PC-9 (cell line): ENCODE results near the gene NUDT17. TPM values are rescaled to one million over a fixed set of nuclear protein-coding genes. Genes with fewer than 3 reads are reported as not detected.

Source experiments
- BruUV-seq: library from RNA; stranded (reverse); fragments of 400-500 nt; replicated peaks from 2 replicates; lab custom pipeline; 2021; lab: Mats Ljungman, UMichigan
- CTCF ChIA-PET: fragments of 300-600 bp; sonication (Branson Sonifier 250); formaldehyde crosslinking; loops from one replicate; lab custom pipeline; 2022; ENCODE audit warnings: antibody characterized with exemption; lab: Charles Lee
- POLR2A ChIA-PET: fragments of 300-600 bp; sonication (Branson Sonifier 250); formaldehyde crosslinking; loops from one replicate; lab custom pipeline; 2022; ENCODE audit warnings: antibody characterized with exemption; ENCODE audit not compliant: unreplicated experiment; lab: Charles Lee
- DNase-seq, 2 experiments: peaks; one replicate each; pipeline versions ENCODE4 v3.0.0 to v3.0.0-alpha.2; 2015 to 2022; ENCODE audit warnings: mixed read lengths in 1 of 2
- H2AFZ ChIP-seq: fragments of 200-600 bp; sonication (generic); 2 replicates; pipeline ENCODE4 v1.8.1; 2017; ENCODE audit warnings: antibody characterized with exemption
- H3F3A ChIP-seq: fragments of 200-600 bp; sonication (generic); 2 replicates; pipeline ENCODE4 v1.8.1; 2017; ENCODE audit warnings: antibody characterized with exemption, mild to moderate bottlenecking, low read depth; ENCODE audit not compliant: insufficient read depth
- H3K27ac ChIP-seq: fragments of 200-600 bp; sonication (generic); 2 replicates; pipeline ENCODE4 v1.6.1; 2016; ENCODE audit warnings: mixed run types
- H3K27me3 ChIP-seq: fragments of 200-600 bp; sonication (generic); 2 replicates; pipeline ENCODE4 v1.6.1; 2016; ENCODE audit warnings: low read depth, mixed run types; ENCODE audit not compliant: insufficient read depth
- H3K36me3 ChIP-seq: fragments of 200-600 bp; sonication (generic); 2 replicates; pipeline ENCODE4 v1.6.1; 2016; ENCODE audit warnings: low read depth, mixed run types
- H3K4me1 ChIP-seq: fragments of 200-600 bp; sonication (generic); replicated peaks from 2 replicates; pipeline ENCODE4 v1.6.1; 2016; ENCODE audit warnings: mixed run types; ENCODE audit not compliant: insufficient read depth
- H3K4me2 ChIP-seq: fragments of 200-600 bp; sonication (generic); 2 replicates; pipeline ENCODE4 v1.6.1; 2017; ENCODE audit warnings: mixed run types
- H3K4me3 ChIP-seq: fragments of 200-600 bp; sonication (generic); 2 replicates; pipeline ENCODE4 v1.6.1; 2016; ENCODE audit warnings: mixed run types
- H3K79me2 ChIP-seq: fragments of 200-600 bp; sonication (generic); 2 replicates; pipeline ENCODE4 v1.6.1; 2017; ENCODE audit warnings: low read depth, mixed run types
- H3K9me2 ChIP-seq: fragments of 200-600 bp; sonication (generic); 2 replicates; pipeline ENCODE4 v1.8.1; 2017; ENCODE audit warnings: mild to moderate bottlenecking; ENCODE audit not compliant: insufficient read depth
- H3K9me3 ChIP-seq: fragments of 200-600 bp; sonication (generic); 2 replicates; pipeline ENCODE4 v1.8.1; 2016; ENCODE audit warnings: low read depth; ENCODE audit not compliant: insufficient read depth
- H4K20me1 ChIP-seq: fragments of 200-600 bp; sonication (generic); 2 replicates; pipeline ENCODE4 v1.8.1; 2017; ENCODE audit not compliant: insufficient read depth
- CTCF ChIP-seq: fragments of 200-600 bp; sonication (generic); conservative IDR thresholded peaks from 2 replicates; pipeline ENCODE4 v1.6.1; 2017; ENCODE audit warnings: mixed run types, antibody characterized with exemption, mild to moderate bottlenecking, moderate library complexity
- EZH2 ChIP-seq: fragments of 200-600 bp; sonication (generic); IDR thresholded peaks from 2 replicates; pipeline ENCODE4 v1.8.0; 2017; ENCODE audit warnings: antibody characterized with exemption, low read depth
- intact Hi-C: fragments of 100-400 bp; cut with micrococcal nuclease; formaldehyde crosslinking; loops from one replicate; pipeline ENCODE4 v1.10.0; 2022; ENCODE audit not compliant: unreplicated experiment
- total RNA-seq: library from RNA; stranded (reverse); gene quantifications from 2 replicates; pipeline ENCODE4 v1.2.3, GENCODE V29; 2021

Gene NUDT17
- total RNA-seq, 1 experiment from 2014 or later: 1.0 TPM

- peak; percentile 35; the same call in 1 of the 2 replicates for TF ChIP-seq CTCF
- TF ChIP-seq EZH2: no peak
- POLR2A ChIA-PET: interaction anchor here (0.6 kb wide), 1 partner anchor 78 kb away, joined by 3 read pairs; the partner anchor contains the start of gene RBM8A
Measured at GRCh38 chr1:145849356-145850160, 4.1 kb downstream of the NUDT17 start.

GRCh38 chr1:145855426-145855948 lies 10.1 kb downstream of the NUDT17 start:
- H3F3A ChIP-seq: peaks cover 2% of the 10 kb centered on the region; the same call in 1 of the 2 replicates
- no peaks in the 10 kb centered on the region for H3K27me3 ChIP-seq
- no peaks in the 10 kb centered on the region for H3K9me3 ChIP-seq
- H3K9me2 ChIP-seq: no peaks in the 10 kb centered on the region
- H3K4me2 ChIP-seq: no peak overlapping the region
- no peak overlapping the region for H2AFZ ChIP-seq
- no peak overlapping the region for H3K27ac ChIP-seq
- no TSS peak for BruUV-seq
- H3K4me3 ChIP-seq: no peak overlapping the region
- peaks cover 8% of the 10 kb centered on the region for H3K4me1 ChIP-seq
- peaks cover 14% of the 10 kb centered on the region for H3K79me2 ChIP-seq
- ChIA-PET CTCF (no interaction called here), POLR2A (no interaction called here)
- intact Hi-C loops: loop anchor here (5.0 kb wide), 1 partner anchor 182 kb away; no protein-coding TSS in a partner anchor
- TF ChIP-seq CTCF (peak; percentile 35; the same call in 1 of the 2 replicates), EZH2 (no peak)
- no peaks in the 10 kb centered on the region for H4K20me1 ChIP-seq
- no peak for DNase-seq
- H3K36me3 ChIP-seq: 0 out of 2 replicates have a peak, but pooled peaks cover 20% of the 10 kb centered on the region

More at GRCh38 chr1:145849356-145850160, 4.1 kb downstream of the NUDT17 start:
- H3K79me2 ChIP-seq: no peaks in the 10 kb centered on the region
- H3K9me3 ChIP-seq: no peaks in the 10 kb centered on the region
- H3K36me3 ChIP-seq: peaks cover 17% of the 10 kb centered on the region; the same call in 1 of the 2 replicates
- H4K20me1 ChIP-seq: no peaks in the 10 kb centered on the region
- DNase-seq: peak in 1 of 2 experiments; percentile 20
- no peaks in the 10 kb centered on the region for H3K27me3 ChIP-seq
- peaks cover 3% of the 10 kb centered on the region; the same call in 1 of the 2 replicates for H3K4me1 ChIP-seq
- CTCF ChIA-PET: interaction anchor here (0.5 to 1.0 kb wide), 3 partner anchors 9 to 183 kb away, joined by 3 to 5 read pairs (median 4); partner anchors contain the start of gene PIAS3
- intact Hi-C loops: loop anchor here (2.0 to 5.0 kb wide), 2 partner anchors 125 to 163 kb away; no protein-coding TSS in a partner anchor
- H3K4me3 ChIP-seq: no peak overlapping the region
- H2AFZ ChIP-seq: no peak overlapping the region
- H3F3A ChIP-seq: peaks cover 27% of the 10 kb centered on the region; the same call in 1 of the 2 replicates
- no TSS peak for BruUV-seq
- no peak overlapping the region for H3K27ac ChIP-seq
- H3K9me2 ChIP-seq: no peaks in the 10 kb centered on the region
- H3K4me2 ChIP-seq: no peak overlapping the region

GRCh38 chr1:145857170-145857569 lies 11.7 kb downstream of the NUDT17 start:
- Histone ChIP-seq H3F3A (peaks cover 4% of the 10 kb centered on the region; the same call in 1 of the 2 replicates), H3K79me2 (peaks cover 14% of the 10 kb centered on the region), H3K9me3 (no peaks in the 10 kb centered on the region), H4K20me1 (no peaks in the 10 kb centered on the region), H3K27ac (no peak overlapping the region), H3K4me2 (no peak overlapping the region), H3K4me3 (no peak overlapping the region), H3K27me3 (no peaks in the 10 kb centered on the region), H3K4me1 (peaks cover 8% of the 10 kb centered on the region), H3K36me3 (0 out of 2 replicates have a peak, but pooled peaks cover 14% of the 10 kb centered on the region), H2AFZ (no peak overlapping the region), H3K9me2 (no peaks in the 10 kb centered on the region)
- POLR2A ChIA-PET: no interaction called here
- BruUV-seq: no TSS peak
- TF ChIP-seq CTCF (no peak), EZH2 (no peak)
- intact Hi-C loops: loop anchor here (5.0 kb wide), 1 partner anchor 180 kb away; no protein-coding TSS in a partner anchor
- CTCF ChIA-PET: no interaction called here
- no peak for DNase-seq
